Upper lobe of left lung (tissue), 6 donors: ENCODE data around the gene KRTAP1-5. TPM values are rescaled to one million over a fixed set of nuclear protein-coding genes. Genes with fewer than 3 reads are reported as not detected.
A peak's percentile ranks its signal among the peaks of the same experiment; 100 is the strongest.

Experiments used
- ATAC-seq, 2 donors: fragments of 200-7000 bp; cut with Tn5 transposase; one replicate each; pipeline ENCODE4 v1.9.1; 2022; ENCODE audit warnings: mild to moderate bottlenecking in 2 of 2, moderate library complexity in 2 of 2; ENCODE audit not compliant: low FRiP score in 2 of 2
- DNase-seq, 2 donors: peaks; one replicate each; pipeline ENCODE4 v3.0.0-alpha.2; 2019 to 2020
- H3K27ac ChIP-seq, 4 donors: fragments of 200-600 bp; sonication (generic); one replicate each; pipeline ENCODE4 v1.5.1; 2016 to 2019
- H3K27me3 ChIP-seq, 4 donors: fragments of 200-600 bp; sonication (generic); one replicate each; pipeline ENCODE4 v1.5.1; 2017 to 2019
- H3K36me3 ChIP-seq, 4 donors: fragments of 200-600 bp; sonication (generic); one replicate each; pipeline ENCODE4 v1.5.1; 2016 to 2019
- H3K4me1 ChIP-seq, 4 donors: fragments of 200-600 bp; sonication (generic); one replicate each; pipeline ENCODE4 v1.5.1; 2018 to 2019
- H3K4me3 ChIP-seq, 4 donors: fragments of 200-600 bp; sonication (generic); one replicate each; pipeline ENCODE4 v1.5.1; 2017 to 2019; ENCODE audit warnings: mild to moderate bottlenecking in 2 of 4, moderate library complexity in 1 of 4
- H3K9me3 ChIP-seq, 4 donors: fragments of 200-600 bp; sonication (generic); one replicate each; pipeline ENCODE4 v1.5.1; 2018 to 2019
- POLR2A ChIP-seq, 4 donors: fragments of 450-650 bp; IDR thresholded peaks; one replicate each; pipeline ENCODE4 v1.5.1; 2016 to 2017; ENCODE audit warnings: antibody characterized with exemption in 4 of 4, mild to moderate bottlenecking in 2 of 4
- WGBS, 2 donors: methylation state at CpG; one replicate each; pipeline ENCODE4 v1.1.5; 2017 to 2018; 5-methylcytosine and 5-hydroxymethylcytosine counted together
- small RNA-seq, 4 donors: library from RNA; depleted of rRNA; stranded (forward); fragments of <200 nt; gene quantifications; one replicate each; pipeline ENCODE3, GENCODE V24; 2016
- total RNA-seq, 6 donors: library from RNA; depleted of rRNA in 4 of 6; stranded (reverse); fragments of >200 nt in 4 of 6; gene quantifications; one replicate each; pipeline versions ENCODE4 v1.1.0 to v1.2.1, GENCODE V29; 2016 to 2021
- donor health status: DM: no; HTN: no; CAD: no; lungs with moderate emphysema.
- donor health status: DM: no; HTN: yes; CAD: no; lungs with severe emphysema.

Gene KRTAP1-5
- total RNA-seq, 6 donors from 2014 or later, result not detected

- Histone ChIP-seq H3K4me1 (no peaks in the 10 kb centered on the region), H3K36me3 (no peaks in the 10 kb centered on the region), H3K27ac (no peak overlapping the region), H3K9me3 (no peaks in the 10 kb centered on the region), H3K4me3 (no peak overlapping the region), H3K27me3 (no peaks in the 10 kb centered on the region)
- 64 to 67% methylated on average over 11 to 13 of the region's 13 CpGs for WGBS, 2 donors
- TF ChIP-seq POLR2A (IDR thresholded peaks at IDR 0.05), result no peak
- DNase-seq (peak in 1 of 2 donors; percentile 22), ATAC-seq (no peak)
Measured at GRCh38 chr17:40978575-40979151, 48.3 kb downstream of the KRTAP1-5 start.

Small RNAs within 50 kb of the gene (small RNA-seq; reads per million reads assigned to genes)
- gene KRTAP3-4P, result 0 reads per million in 4 donors

Other genes starting within 250 kb of the KRTAP1-5 start
- 1 to 10 TPM in 1 of 6 donors, under 1 TPM in 3, not detected in 2; 0.24 to 1.4 (median 0.65) TPM for gene KRT27, start 244.7 kb downstream of the KRTAP1-5 start, total RNA-seq
- not detected for gene KRT28, start 227.2 kb downstream of the KRTAP1-5 start, total RNA-seq
- gene KRT10, start 204.6 kb downstream of the KRTAP1-5 start, total RNA-seq, result 10 to 100 TPM in 4 of 6 donors, 1 to 10 TPM in 2; 4.2 to 35.0 (median 13.5) TPM
- gene KRT12, start 160.0 kb downstream of the KRTAP1-5 start, total RNA-seq, result not detected
- under 1 TPM in 2 of 6 donors, not detected in 4; 0.31 to 0.37 TPM for gene KRT20, start 142.0 kb downstream of the KRTAP1-5 start, total RNA-seq
- gene KRT23, start 89.6 kb downstream of the KRTAP1-5 start, total RNA-seq, result 10 to 100 TPM in 1 of 6 donors, 1 to 10 TPM in 4, under 1 TPM in 1; 0.49 to 10.7 (median 3.1) TPM
- gene KRT39, start 60.3 kb downstream of the KRTAP1-5 start, total RNA-seq, result not detected
- gene KRT40, start 42.9 kb downstream of the KRTAP1-5 start, total RNA-seq, result under 1 TPM in 1 of 6 donors, not detected in 5; 0.24 TPM
- not detected for gene KRTAP3-3, start 33.0 kb downstream of the KRTAP1-5 start, total RNA-seq
- not detected for gene KRTAP3-2, start 27.3 kb downstream of the KRTAP1-5 start, total RNA-seq
- not detected for gene KRTAP3-1, start 18.1 kb downstream of the KRTAP1-5 start, total RNA-seq
- gene KRTAP1-4, start 3.0 kb upstream of the KRTAP1-5 start, total RNA-seq, result not detected
- not detected for gene KRTAP1-3, start 7.7 kb upstream of the KRTAP1-5 start, total RNA-seq
- gene KRTAP1-1, start 14.2 kb upstream of the KRTAP1-5 start, total RNA-seq, result not detected
- not detected for gene KRTAP2-1, start 20.1 kb upstream of the KRTAP1-5 start, total RNA-seq
- gene KRTAP2-2, start 28.0 kb upstream of the KRTAP1-5 start, total RNA-seq, result not detected
- gene KRTAP2-3, start 32.9 kb upstream of the KRTAP1-5 start, total RNA-seq, result not detected
- gene KRTAP2-4, start 38.7 kb upstream of the KRTAP1-5 start, total RNA-seq, result not detected
- not detected for gene KRTAP4-7, start 56.9 kb upstream of the KRTAP1-5 start, total RNA-seq
- not detected for gene KRTAP4-8, start 70.9 kb upstream of the KRTAP1-5 start, total RNA-seq
- gene KRTAP4-16, start 75.0 kb upstream of the KRTAP1-5 start, total RNA-seq, result not detected
- gene KRTAP4-9, start 78.2 kb upstream of the KRTAP1-5 start, total RNA-seq, result not detected
- gene KRTAP4-11, start 91.2 kb upstream of the KRTAP1-5 start, total RNA-seq, result not detected
- not detected for gene KRTAP4-12, start 97.0 kb upstream of the KRTAP1-5 start, total RNA-seq
- not detected for gene KRTAP4-6, start 113.3 kb upstream of the KRTAP1-5 start, total RNA-seq
- gene KRTAP4-5, start 122.6 kb upstream of the KRTAP1-5 start, total RNA-seq, result not detected
- gene KRTAP4-4, start 133.5 kb upstream of the KRTAP1-5 start, total RNA-seq, result not detected
- gene KRTAP4-3, start 141.0 kb upstream of the KRTAP1-5 start, total RNA-seq, result not detected
- not detected for gene KRTAP4-2, start 151.0 kb upstream of the KRTAP1-5 start, total RNA-seq
- gene KRTAP4-1, start 157.7 kb upstream of the KRTAP1-5 start, total RNA-seq, result not detected
- not detected for gene KRTAP9-1, start 162.7 kb upstream of the KRTAP1-5 start, total RNA-seq
- not detected for gene KRTAP9-2, start 199.4 kb upstream of the KRTAP1-5 start, total RNA-seq
- gene KRTAP9-3, start 205.2 kb upstream of the KRTAP1-5 start, total RNA-seq, result not detected
- gene KRTAP9-8, start 210.8 kb upstream of the KRTAP1-5 start, total RNA-seq, result not detected
- not detected for gene KRTAP9-4, start 222.5 kb upstream of the KRTAP1-5 start, total RNA-seq
- not detected for gene KRTAP9-9, start 228.2 kb upstream of the KRTAP1-5 start, total RNA-seq
- not detected for gene KRTAP9-6, start 238.2 kb upstream of the KRTAP1-5 start, total RNA-seq
- not detected for gene KRTAP9-7, start 248.5 kb upstream of the KRTAP1-5 start, total RNA-seq